KMS-11 (cell line): Measurements from ENCODE around the gene DMWD.

Experiments used
- H2AFZ ChIP-seq: fragments of 200-600 bp; sonication (generic); 2 replicates; pipeline ENCODE4 v1.6.1; 2016; ENCODE audit warnings: antibody characterized with exemption, mixed run types, low read depth
- H3K27ac ChIP-seq: fragments of 200-600 bp; sonication (generic); 2 replicates; pipeline ENCODE4 v1.6.1; 2016; ENCODE audit warnings: mild to moderate bottlenecking, mixed run types
- H3K27me3 ChIP-seq: fragments of 200-600 bp; sonication (generic); 2 replicates; pipeline ENCODE4 v1.6.1; 2017; ENCODE audit warnings: mild to moderate bottlenecking, low read depth, mixed run types, moderate library complexity; ENCODE audit not compliant: insufficient read depth
- H3K36me3 ChIP-seq: fragments of 200-600 bp; sonication (generic); 2 replicates; pipeline ENCODE4 v1.6.1; 2017; ENCODE audit warnings: mild to moderate bottlenecking, mixed run types; ENCODE audit not compliant: insufficient read depth
- H3K4me1 ChIP-seq: fragments of 200-600 bp; sonication (generic); 2 replicates; pipeline ENCODE4 v1.6.1; 2016; ENCODE audit warnings: mild to moderate bottlenecking, low read depth, mixed run types; ENCODE audit not compliant: poor library complexity, severe bottlenecking
- H3K4me2 ChIP-seq: fragments of 200-600 bp; sonication (generic); 2 replicates; pipeline ENCODE4 v1.7.0; 2016; ENCODE audit warnings: mild to moderate bottlenecking, mixed run types
- H3K4me3 ChIP-seq: fragments of 200-600 bp; sonication (generic); IDR thresholded peaks from 2 replicates; pipeline ENCODE4 v1.6.1; 2017; ENCODE audit warnings: low read depth, low read length, mixed read lengths; ENCODE audit not compliant: insufficient read depth
- H3K79me2 ChIP-seq: fragments of 200-600 bp; sonication (generic); 2 replicates; pipeline ENCODE4 v1.6.1; 2016; ENCODE audit warnings: low read depth, mixed run types; ENCODE audit not compliant: insufficient read depth
- H3K9ac ChIP-seq: fragments of 200-600 bp; sonication (generic); 2 replicates; pipeline ENCODE4 v1.6.1; 2016; ENCODE audit warnings: mild to moderate bottlenecking, mixed run types
- H4K20me1 ChIP-seq: fragments of 200-600 bp; sonication (generic); 2 replicates; pipeline ENCODE4 v1.6.1; 2016; ENCODE audit warnings: mild to moderate bottlenecking, mixed run types; ENCODE audit not compliant: insufficient read depth
- CTCF ChIP-seq: fragments of 200-600 bp; sonication (generic); conservative IDR thresholded peaks from 2 replicates; pipeline ENCODE4 v1.6.1; 2017; ENCODE audit warnings: low read depth, mild to moderate bottlenecking, antibody characterized with exemption, low read length, moderate library complexity, mixed read lengths

Gene DMWD

GRCh38 chr19:45825263-45825605 is 32.6 kb upstream of the DMWD start:
- Histone ChIP-seq H3K27ac (no peak overlapping the region), H3K79me2 (no peaks in the 10 kb centered on the region), H4K20me1 (no peaks in the 10 kb centered on the region), H3K4me3 (no peak overlapping the region), H2AFZ (no peak overlapping the region), H3K36me3 (no peaks in the 10 kb centered on the region), H3K27me3 (no peaks in the 10 kb centered on the region), H3K4me2 (peak overlapping the region; percentile 14; the same call in 1 of the 2 replicates), H3K4me1 (peaks cover 48% of the 10 kb centered on the region), H3K9ac (no peak overlapping the region)
- no peak for TF ChIP-seq CTCF

DNA sequence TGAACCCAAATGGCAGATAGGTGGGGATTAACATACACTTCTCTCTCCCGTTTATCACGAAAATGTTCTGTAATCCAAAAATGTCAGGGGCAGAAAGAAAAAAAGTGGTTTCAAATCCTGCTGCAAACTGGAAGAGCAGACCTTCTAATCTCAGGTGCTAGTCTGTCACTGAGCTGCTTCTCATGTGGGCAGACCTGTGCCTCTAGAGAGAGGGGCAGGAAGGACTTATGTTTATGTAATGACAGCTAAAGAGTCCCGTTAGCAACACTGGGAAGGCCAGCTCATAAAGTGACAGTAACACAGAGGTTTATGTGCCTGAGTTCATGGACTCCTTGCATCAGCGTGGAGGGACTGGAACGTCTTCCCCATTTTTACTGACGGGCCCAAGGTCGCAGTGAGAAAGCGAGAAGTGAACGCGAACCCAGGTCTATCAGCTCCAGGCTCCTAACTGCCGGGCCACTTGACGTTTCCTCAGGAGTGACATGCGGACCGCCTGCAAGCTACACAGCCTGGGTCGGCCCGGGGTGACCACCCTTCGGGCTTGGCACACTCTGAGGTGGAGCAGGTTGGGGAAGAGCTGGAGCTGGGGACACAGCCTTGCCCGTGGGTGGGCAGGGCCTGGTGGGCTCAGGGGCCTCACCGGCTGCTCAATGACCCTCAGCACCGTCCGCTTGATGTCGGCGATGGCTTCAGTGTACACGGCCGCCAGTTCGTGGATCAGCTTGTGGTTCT is 32.1 kb upstream of the DMWD start:
- Histone ChIP-seq H3K4me1 (peaks cover 48% of the 10 kb centered on the region), H3K27ac (peak overlapping the region; percentile 30; the same call in 1 of the 2 replicates), H4K20me1 (no peaks in the 10 kb centered on the region), H3K36me3 (no peaks in the 10 kb centered on the region), H3K4me3 (no peak overlapping the region), H2AFZ (no peak overlapping the region), H3K27me3 (no peaks in the 10 kb centered on the region), H3K4me2 (peak overlapping the region; percentile 14; the same call in 1 of the 2 replicates), H3K9ac (no peak overlapping the region), H3K79me2 (no peaks in the 10 kb centered on the region)
- no peak for TF ChIP-seq CTCF

GRCh38 chr19:45824041-45824471 is 31.4 kb upstream of the DMWD start:
- no peaks in the 10 kb centered on the region for H3K36me3 ChIP-seq
- H3K27ac ChIP-seq: peak overlapping the region; percentile 30; the same call in 1 of the 2 replicates
- H2AFZ ChIP-seq: no peak overlapping the region
- H3K4me1 ChIP-seq: peaks cover 48% of the 10 kb centered on the region
- H3K9ac ChIP-seq: no peak overlapping the region
- no peak overlapping the region for H3K4me3 ChIP-seq
- no peak for TF ChIP-seq CTCF
- H4K20me1 ChIP-seq: no peaks in the 10 kb centered on the region
- no peaks in the 10 kb centered on the region for H3K79me2 ChIP-seq
- H3K27me3 ChIP-seq: no peaks in the 10 kb centered on the region
- H3K4me2 ChIP-seq: peak overlapping the region; percentile 14; the same call in 1 of the 2 replicates

DNA sequence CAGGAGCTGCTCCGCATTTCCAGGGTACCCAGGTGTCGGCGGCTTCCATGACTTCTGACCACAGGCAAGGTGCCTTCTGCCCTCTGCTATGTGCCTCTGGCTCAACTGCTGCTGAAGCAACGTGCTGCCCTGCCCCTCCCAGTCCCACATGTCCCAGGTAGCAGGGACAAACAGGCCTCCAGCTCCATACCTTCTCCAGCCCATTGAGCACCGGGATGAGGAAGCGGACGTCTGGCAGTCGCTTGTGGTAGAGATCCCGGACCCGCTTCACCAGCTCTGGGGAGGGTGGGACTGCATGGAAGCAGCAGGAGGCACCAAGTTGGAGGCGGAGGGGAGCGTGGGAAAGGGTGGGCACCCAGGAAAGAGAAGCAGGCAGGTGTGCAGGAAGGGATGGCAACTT is 30.5 kb upstream of the DMWD start:
- H2AFZ ChIP-seq: no peak overlapping the region
- no peak overlapping the region for H3K27ac ChIP-seq
- H3K79me2 ChIP-seq: no peaks in the 10 kb centered on the region
- no peak overlapping the region for H3K4me2 ChIP-seq
- no peak overlapping the region for H3K9ac ChIP-seq
- no peak overlapping the region for H3K4me3 ChIP-seq
- H3K27me3 ChIP-seq: no peaks in the 10 kb centered on the region
- TF ChIP-seq CTCF: no peak
- no peaks in the 10 kb centered on the region for H3K36me3 ChIP-seq
- peaks cover 42% of the 10 kb centered on the region for H3K4me1 ChIP-seq
- no peaks in the 10 kb centered on the region for H4K20me1 ChIP-seq
